NCI-H2227 treated with DMSO at 0.1 percent for 48 hours (cell line): Measurements from ENCODE around the gene ROPN1B.
"Not testable (repeated sequence)": the region's sequence is repeated elsewhere in the genome, so short reads cannot be mapped to it uniquely, and the experiment has no call there.

Source experiments
- DNase-seq: peaks from one replicate; lab custom pipeline; 2025; lab: John Stamatoyannopoulos, UW

ROPN1B gene

GRCh38 chr3:125958511-125959316 is 10.3 kb upstream of the ROPN1B start:
- no peak for DNase-seq

GRCh38 chr3:125959317-125960065 is 9.5 kb upstream of the ROPN1B start:
- no peak for DNase-seq

GRCh38 chr3:125960066-125960424 is 8.9 kb upstream of the ROPN1B start:
- no peak for DNase-seq

GRCh38 chr3:125960456-125961288 is 8.3 kb upstream of the ROPN1B start:
- DNase-seq, result no peak

GRCh38 chr3:125961289-125961589 is 7.7 kb upstream of the ROPN1B start:
- no peak for DNase-seq

GRCh38 chr3:125963834-125964233 is 5.1 kb upstream of the ROPN1B start:
- DNase-seq, result not testable (repeated sequence)

GRCh38 chr3:125965505-125965904 is 3.5 kb upstream of the ROPN1B start:
- no peak for DNase-seq

GRCh38 chr3:125967156-125967555 is 1.8 kb upstream of the ROPN1B start:
- no peak for DNase-seq

- not testable (repeated sequence) for DNase-seq
Observed at GRCh38 chr3:125968121-125968520, 857 bp upstream of the ROPN1B start.

GRCh38 chr3:125971997-125972944 is 3.3 kb downstream of the ROPN1B start:
- DNase-seq, result peak; percentile 24

GRCh38 chr3:125975245-125976002 is 6.4 kb downstream of the ROPN1B start:
- not testable (repeated sequence) for DNase-seq

- not testable (repeated sequence) for DNase-seq
Observed at GRCh38 chr3:125976003-125976390, 7.0 kb downstream of the ROPN1B start.

- not testable (repeated sequence) for DNase-seq
Observed at GRCh38 chr3:125977104-125977503, 8.1 kb downstream of the ROPN1B start.

GRCh38 chr3:125984951-125985350 is 16.0 kb downstream of the ROPN1B start:
- not testable (repeated sequence) for DNase-seq

- peak; percentile 71 for DNase-seq
Observed at GRCh38 chr3:125990253-125990970, 21.4 kb downstream of the ROPN1B start.

GRCh38 chr3:125996751-125997150 is 27.8 kb downstream of the ROPN1B start:
- not testable (repeated sequence) for DNase-seq

- DNase-seq, result no peak
Observed at GRCh38 chr3:126002189-126002588, 33.2 kb downstream of the ROPN1B start.

GRCh38 chr3:126003447-126004190 is 34.6 kb downstream of the ROPN1B start:
- DNase-seq, result no peak

GRCh38 chr3:126004217-126004616 is 35.2 kb downstream of the ROPN1B start:
- DNase-seq, result no peak
